Neuronal stem cell (in vitro differentiated cells): ENCODE results near the gene OSTC. TPM values are rescaled to one million over a fixed set of nuclear protein-coding genes. Genes with fewer than 3 reads are reported as not detected.
A peak's percentile ranks its signal among the peaks of the same experiment; 100 is the strongest.

Experiments
- DNase-seq: peaks from one replicate; pipeline ENCODE4 v3.0.0-alpha.2; 2013; ENCODE audit warnings: low spot score
- H2AFZ ChIP-seq: one replicate; pipeline ENCODE4 v1.6.1; 2013; ENCODE audit warnings: mild to moderate bottlenecking, low read length, inconsistent platforms
- H2AK5ac ChIP-seq: 2 replicates; pipeline ENCODE4 v1.6.1; 2013; ENCODE audit warnings: low read depth, mild to moderate bottlenecking, inconsistent platforms, low read length, moderate library complexity, mixed read lengths
- H2BK120ac ChIP-seq: 2 replicates; pipeline ENCODE4 v1.6.1; 2013; ENCODE audit warnings: low read depth, mild to moderate bottlenecking, inconsistent platforms, low read length, moderate library complexity, mixed read lengths
- H2BK12ac ChIP-seq: one replicate; pipeline ENCODE4 v1.6.1; 2013; ENCODE audit warnings: low read length, inconsistent platforms
- H2BK15ac ChIP-seq: 2 replicates; pipeline ENCODE4 v1.6.1; 2013; ENCODE audit warnings: mild to moderate bottlenecking, low read length, inconsistent platforms, mixed read lengths
- H2BK5ac ChIP-seq: one replicate; pipeline ENCODE4 v1.6.1; 2013; ENCODE audit warnings: inconsistent platforms, mild to moderate bottlenecking, low read length, moderate library complexity
- H3K14ac ChIP-seq: one replicate; pipeline ENCODE4 v1.6.1; 2013; ENCODE audit warnings: low read length, inconsistent platforms
- H3K18ac ChIP-seq: 2 replicates; pipeline ENCODE4 v1.6.1; 2013; ENCODE audit warnings: low read length, inconsistent platforms
- H3K23ac ChIP-seq: 2 replicates; pipeline ENCODE4 v1.6.1; 2013; ENCODE audit warnings: low read depth, mild to moderate bottlenecking, mixed read lengths, low read length, inconsistent platforms; ENCODE audit not compliant: poor library complexity
- H3K27ac ChIP-seq: replicated peaks from 3 replicates; pipeline ENCODE4 v1.5.1; 2013; ENCODE audit warnings: low read length, inconsistent platforms
- H3K27me3 ChIP-seq, 3 experiments: 2 replicates each; pipeline ENCODE4 v1.6.1; 2013; ENCODE audit warnings: low read length in 3 of 3, mild to moderate bottlenecking in 2 of 3, inconsistent platforms in 1 of 3, low read depth in 1 of 3, mixed read lengths in 1 of 3, moderate library complexity in 1 of 3; ENCODE audit not compliant: control insufficient read depth in 3 of 3, insufficient read depth in 3 of 3
- H3K36me3 ChIP-seq, 2 donors: replicated peaks in 1 of 2; 2 replicates each; pipeline ENCODE4 v1.6.1; 2013; ENCODE audit warnings: low read length in 2 of 2; ENCODE audit not compliant: control insufficient read depth in 2 of 2, insufficient read depth in 2 of 2
- H3K4ac ChIP-seq: 2 replicates; pipeline ENCODE4 v1.6.1; 2013; ENCODE audit warnings: inconsistent platforms, mild to moderate bottlenecking, low read length, moderate library complexity
- H3K4me1 ChIP-seq, 2 donors: 1 replicate in 1 of 2; 2 replicates in 1 of 2; pipeline ENCODE4 v1.6.1; 2013; ENCODE audit warnings: low read length in 2 of 2, low read depth in 1 of 2; ENCODE audit not compliant: control insufficient read depth in 2 of 2, insufficient read depth in 1 of 2
- H3K4me2 ChIP-seq: one replicate; pipeline ENCODE4 v1.6.1; 2013; ENCODE audit warnings: mild to moderate bottlenecking, low read length, inconsistent platforms; ENCODE audit not compliant: insufficient read depth, poor library complexity, severe bottlenecking
- H3K4me3 ChIP-seq, 2 donors: 2 replicates each; pipeline ENCODE4 v1.5.1; 2013; ENCODE audit warnings: low read length in 2 of 2, mild to moderate bottlenecking in 2 of 2, inconsistent platforms in 1 of 2, moderate library complexity in 1 of 2
- H3K79me1 ChIP-seq: one replicate; pipeline ENCODE4 v1.6.1; 2013; ENCODE audit warnings: low read depth, mild to moderate bottlenecking, inconsistent platforms, low read length, moderate library complexity
- H3K9ac ChIP-seq: one replicate; pipeline ENCODE4 v1.6.1; 2013; ENCODE audit warnings: mild to moderate bottlenecking, low read depth, low read length, inconsistent platforms; ENCODE audit not compliant: poor library complexity
- H3K9me3 ChIP-seq, 2 donors: replicated peaks in 1 of 2; 2 replicates each; pipeline versions ENCODE3 to v1.6.1; 2013; ENCODE audit warnings: low read length in 2 of 2, mild to moderate bottlenecking in 2 of 2, inconsistent platforms in 1 of 2, low read depth in 1 of 2, mixed read lengths in 1 of 2, moderate library complexity in 1 of 2; ENCODE audit not compliant: control insufficient read depth in 2 of 2, insufficient read depth in 1 of 2
- H4K8ac ChIP-seq: one replicate; pipeline ENCODE4 v1.6.1; 2013; ENCODE audit warnings: low read depth, mild to moderate bottlenecking, inconsistent platforms, low read length, moderate library complexity
- H4K91ac ChIP-seq: one replicate; pipeline ENCODE4 v1.6.1; 2013; ENCODE audit warnings: low read length, low read depth, mild to moderate bottlenecking, inconsistent platforms; ENCODE audit not compliant: poor library complexity
- WGBS, 2 donors: extraction: QIAGEN DNeasy Blood & Tissue Kit; methylation state at CpG; one replicate each; pipeline ENCODE4 v1.1.7; 2013; ENCODE audit warnings: missing lambda C conversion rate in 2 of 2, mixed read lengths in 1 of 2; ENCODE audit not compliant: insufficient read length in 2 of 2, insufficient replicate concordance in 1 of 2; ENCODE audit errors: extremely low coverage in 2 of 2; 5-methylcytosine and 5-hydroxymethylcytosine counted together
- polyA plus RNA-seq, 2 experiments: library from polyadenylated mRNA; stranded (reverse); fragments of 200-250 nt; gene quantifications; one replicate each; pipeline ENCODE4 v1.2.3, GENCODE V29; 2013

The OSTC gene
- 198 TPM for polyA plus RNA-seq (2013, experiment 1 of 2)
- 208 TPM for polyA plus RNA-seq (2013, experiment 2 of 2)

DNA sequence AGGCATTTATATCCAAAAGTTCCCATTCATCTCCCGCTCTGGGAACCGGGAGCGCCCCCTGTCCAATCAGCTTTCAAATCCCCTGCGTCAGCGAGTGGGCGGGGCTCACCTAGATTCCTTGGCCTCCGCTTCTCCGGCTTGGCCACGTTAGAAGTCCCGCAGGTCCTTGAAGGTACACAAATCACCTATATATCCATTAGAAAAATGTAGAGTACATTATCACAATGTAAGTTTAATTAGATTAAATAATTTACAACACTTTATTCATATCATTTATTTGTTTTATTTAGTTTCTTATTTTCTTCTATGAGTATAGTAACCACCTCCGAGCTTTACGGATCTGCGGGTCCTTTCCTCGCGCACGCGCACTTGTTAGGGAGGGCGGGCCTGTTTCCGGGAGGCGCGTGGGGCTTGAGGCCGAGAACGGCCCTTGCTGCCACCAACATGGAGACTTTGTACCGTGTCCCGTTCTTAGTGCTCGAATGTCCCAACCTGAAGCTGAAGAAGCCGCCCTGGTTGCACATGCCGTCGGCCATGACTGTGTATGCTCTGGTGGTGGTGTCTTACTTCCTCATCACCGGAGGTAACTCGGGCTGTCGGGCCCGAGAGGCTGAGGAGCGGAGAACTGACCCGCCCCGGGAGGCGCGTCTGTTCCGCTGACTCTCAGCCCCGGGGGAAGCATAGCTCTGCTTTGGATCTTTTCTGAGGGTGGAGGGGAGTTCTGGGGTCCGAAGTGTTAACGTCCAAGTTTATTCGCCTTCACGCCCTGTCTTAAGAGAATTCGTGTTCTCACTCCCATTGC is at the start of gene OSTC:
Gene OSTC (plus strand): TSS at position 388 of the 802 bp plus-strand sequence. CDS start 57 bp downstream, at position 445.
- peak within 1 kb of the TSS; percentile 93 for H2AFZ ChIP-seq
- H3K23ac ChIP-seq: peak within 1 kb of the TSS; percentile 81
- H3K79me1 ChIP-seq: peaks cover 3% of the 10 kb centered on the region
- no peak within 1 kb of the TSS for H3K4ac ChIP-seq
- no peak within 1 kb of the TSS for H2BK12ac ChIP-seq
- no peak within 1 kb of the TSS for H2BK15ac ChIP-seq
- H4K91ac ChIP-seq: no peak within 1 kb of the TSS
- H2BK120ac ChIP-seq: no peak within 1 kb of the TSS
- H4K8ac ChIP-seq: no peak within 1 kb of the TSS
- H3K27ac ChIP-seq: no peak within 1 kb of the TSS
- WGBS, 2 donors: no CpG with 5 or more reads among the region's 45 CpGs
- no peak within 1 kb of the TSS for H2AK5ac ChIP-seq
- H3K27me3 ChIP-seq: no peaks in the 10 kb centered on the region
- no peaks in the 10 kb centered on the region for H3K4me1 ChIP-seq
- peaks cover 0 to 21% of the 10 kb centered on the region in 2 donors for H3K36me3 ChIP-seq
- peak within 1 kb of the TSS; percentile 58 for H3K4me2 ChIP-seq
- no peak within 1 kb of the TSS for H2BK5ac ChIP-seq
- peak within 1 kb of the TSS; percentile 53 for H3K18ac ChIP-seq
- no peak within 1 kb of the TSS for H3K14ac ChIP-seq
- H3K9ac ChIP-seq: peak within 1 kb of the TSS; percentile 93
- peak within 1 kb of the TSS; percentile 60 to 98 for H3K4me3 ChIP-seq
- H3K9me3 ChIP-seq: no peaks in the 10 kb centered on the region
- DNase-seq: peak; percentile 94

DNA sequence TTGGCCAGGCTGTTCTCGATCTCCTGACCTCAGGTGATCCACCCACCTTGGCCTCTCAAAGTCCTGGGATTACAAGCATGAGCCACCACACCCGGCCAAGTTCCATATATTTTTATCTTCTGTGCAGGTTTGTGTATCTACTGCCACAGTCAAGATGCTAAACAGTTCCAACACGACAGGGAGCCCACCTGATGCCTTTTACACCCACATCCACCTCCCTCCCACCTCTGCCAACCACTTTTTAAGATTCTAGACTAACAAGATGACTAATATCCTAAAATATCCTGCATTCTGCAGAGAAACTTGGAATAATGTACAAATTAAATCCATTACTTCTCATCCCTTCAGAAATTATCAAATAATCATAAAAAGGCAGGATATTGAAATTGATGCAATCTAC is 49.3 kb upstream of the OSTC start:
- Histone ChIP-seq H3K14ac (no peak overlapping the region), H3K18ac (no peak overlapping the region), H3K4me1 (peaks cover 0 to 2% of the 10 kb centered on the region in 2 donors), H4K91ac (no peak overlapping the region), H2BK5ac (no peak overlapping the region), H3K9ac (no peak overlapping the region), H2BK15ac (no peak overlapping the region), H3K23ac (no peak overlapping the region), H3K9me3 (no peaks in the 10 kb centered on the region), H3K27ac (no peak overlapping the region), H3K4me3 (no peak overlapping the region), H2BK12ac (no peak overlapping the region), H2BK120ac (no peak overlapping the region), H2AK5ac (no peak overlapping the region), H2AFZ (no peak overlapping the region), H3K79me1 (no peaks in the 10 kb centered on the region), H4K8ac (no peak overlapping the region), H3K4me2 (no peak overlapping the region), H3K4ac (no peak overlapping the region), H3K36me3 (no peaks in the 10 kb centered on the region), H3K27me3 (no peaks in the 10 kb centered on the region)
- DNase-seq: no peak
- WGBS, 2 donors: no CpG with 5 or more reads among the region's 3 CpGs

DNA sequence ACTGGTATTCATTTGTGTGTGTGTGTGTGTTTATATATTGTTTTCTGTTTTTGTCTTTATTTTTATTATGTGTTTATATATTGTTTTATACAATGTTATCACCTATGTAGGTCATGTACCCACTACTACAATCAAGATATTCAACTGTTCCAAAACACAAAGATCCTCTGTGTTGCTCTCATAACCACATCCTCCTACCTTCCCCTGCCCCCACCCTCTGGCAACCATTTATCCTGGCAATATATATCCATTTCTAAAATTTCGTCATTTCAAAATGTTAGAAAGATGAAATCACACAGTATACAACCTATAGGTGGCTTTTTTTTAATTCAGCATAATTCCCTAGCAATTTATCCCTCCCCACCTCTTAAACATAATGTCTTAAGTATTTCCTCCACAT is 48.9 kb upstream of the OSTC start:
- no peak overlapping the region for H3K4me3 ChIP-seq
- H3K27me3 ChIP-seq: no peaks in the 10 kb centered on the region
- no peaks in the 10 kb centered on the region for H3K36me3 ChIP-seq
- H3K9me3 ChIP-seq: no peaks in the 10 kb centered on the region
- H3K18ac ChIP-seq: no peak overlapping the region
- no peak overlapping the region for H3K9ac ChIP-seq
- no peak overlapping the region for H3K27ac ChIP-seq
- no peak overlapping the region for H2BK12ac ChIP-seq
- no peak overlapping the region for H3K4me2 ChIP-seq
- H2BK5ac ChIP-seq: no peak overlapping the region
- H3K79me1 ChIP-seq: no peaks in the 10 kb centered on the region
- H2BK120ac ChIP-seq: no peak overlapping the region
- no peak overlapping the region for H4K91ac ChIP-seq
- H3K4ac ChIP-seq: no peak overlapping the region
- H2AK5ac ChIP-seq: no peak overlapping the region
- H2AFZ ChIP-seq: no peak overlapping the region
- H3K23ac ChIP-seq: no peak overlapping the region
- peaks cover 0 to 2% of the 10 kb centered on the region in 2 donors for H3K4me1 ChIP-seq
- H4K8ac ChIP-seq: no peak overlapping the region
- no peak overlapping the region for H2BK15ac ChIP-seq
- WGBS, 2 donors: no CpG with 5 or more reads among the region's 1 CpG
- no peak overlapping the region for H3K14ac ChIP-seq
- no peak for DNase-seq

GRCh38 chr4:108602163-108602562 is 48.2 kb upstream of the OSTC start:
- Histone ChIP-seq H2AK5ac (no peak overlapping the region), H3K79me1 (no peaks in the 10 kb centered on the region), H3K27me3 (no peaks in the 10 kb centered on the region), H2AFZ (no peak overlapping the region), H3K9ac (no peak overlapping the region), H3K27ac (no peak overlapping the region), H3K4ac (no peak overlapping the region), H3K4me2 (no peak overlapping the region), H2BK15ac (no peak overlapping the region), H2BK5ac (no peak overlapping the region), H3K4me3 (no peak overlapping the region), H4K91ac (no peak overlapping the region), H3K36me3 (no peaks in the 10 kb centered on the region), H3K18ac (no peak overlapping the region), H3K14ac (no peak overlapping the region), H2BK120ac (no peak overlapping the region), H4K8ac (no peak overlapping the region), H3K23ac (no peak overlapping the region), H3K9me3 (no peaks in the 10 kb centered on the region), H2BK12ac (no peak overlapping the region), H3K4me1 (peaks cover 0 to 2% of the 10 kb centered on the region in 2 donors)
- no CpG with 5 or more reads among the region's 3 CpGs for WGBS, 2 donors
- DNase-seq: no peak
